ENCODE data around the gene ESPNL.

The ESPNL gene

GRCh38 chr2:238117199-238118154, 17.3 kb downstream of the ESPNL start:
- no peak for DNase-seq

- no peak for DNase-seq
Measured at GRCh38 chr2:238119756-238120462, 19.8 kb downstream of the ESPNL start.

- no peak for DNase-seq
Measured at GRCh38 chr2:238120463-238121298, 20.5 kb downstream of the ESPNL start.

- no peak for DNase-seq
Measured at GRCh38 chr2:238121511-238122286, 21.6 kb downstream of the ESPNL start.

- no peak for DNase-seq
Measured at GRCh38 chr2:238122287-238123217, 22.4 kb downstream of the ESPNL start.

- no peak for DNase-seq
Measured at GRCh38 chr2:238123218-238123971, 23.3 kb downstream of the ESPNL start.

GRCh38 chr2:238123991-238124470, 23.9 kb downstream of the ESPNL start:
- no peak for DNase-seq

GRCh38 chr2:238124488-238125126, 24.5 kb downstream of the ESPNL start:
- DNase-seq = no peak

- no peak for DNase-seq
Measured at GRCh38 chr2:238125127-238125885, 25.2 kb downstream of the ESPNL start.

GRCh38 chr2:238126338-238126737, 26.2 kb downstream of the ESPNL start:
- DNase-seq = no peak

GRCh38 chr2:238126775-238127164, 26.6 kb downstream of the ESPNL start:
- DNase-seq = no peak

GRCh38 chr2:238127165-238128060, 27.3 kb downstream of the ESPNL start:
- DNase-seq = no peak

- DNase-seq = no peak
Measured at GRCh38 chr2:238128061-238128440, 27.9 kb downstream of the ESPNL start.

- no peak for DNase-seq
Measured at GRCh38 chr2:238128534-238129001, 28.4 kb downstream of the ESPNL start.

GRCh38 chr2:238129166-238130010, 29.2 kb downstream of the ESPNL start:
- no peak for DNase-seq

GRCh38 chr2:238130111-238130695, 30.1 kb downstream of the ESPNL start:
- no peak for DNase-seq

Data from activated T-cell treated with anti-CD3 and anti-CD28 coated beads, Interleukin-2, amount 50 U/mL, for 1 hour (primary cell).